ENCODE results near the gene DCP2. TPM values are rescaled to one million over a fixed set of nuclear protein-coding genes. Genes with fewer than 3 reads are reported as not detected.

The DCP2 gene
- total and polyA plus RNA-seq, 9 donors = 12.4 to 58.7 (median 40.6) TPM

DNA sequence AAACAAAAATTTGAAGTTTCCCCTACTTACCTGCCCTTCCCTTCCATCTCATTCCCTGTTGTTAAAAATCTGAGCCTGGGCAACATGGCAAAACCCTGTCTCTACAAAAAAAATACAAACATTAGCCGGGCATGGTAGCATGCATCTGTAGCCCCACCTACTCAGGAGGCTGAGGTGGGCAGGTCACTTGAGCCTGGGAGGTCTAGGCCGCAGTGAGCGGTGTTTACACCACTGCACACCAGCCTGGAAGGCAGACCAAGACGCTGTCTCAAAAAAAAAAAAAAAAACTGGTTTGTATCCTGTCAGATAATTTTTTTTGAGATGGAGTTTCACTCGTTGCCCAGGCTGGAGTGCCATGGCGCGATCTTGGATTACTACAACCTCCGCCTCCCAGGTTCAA lies 38.3 kb upstream of the DCP2 start:
- Histone ChIP-seq H3K4me1 (ENCODE audit: insufficient read depth) (no peaks in the 10 kb centered on the region), H3K27me3 (no peaks in the 10 kb centered on the region), H3K4me3 (no peak overlapping the region), H3K9me3 (no peaks in the 10 kb centered on the region), H3K27ac (no peak overlapping the region), H3K36me3 (no peaks in the 10 kb centered on the region)
- WGBS, 3 donors = 83 to 91% (median 87%) methylated on average over 8 of the region's 8 CpGs
- no peak for DNase-seq
- no peak for TF ChIP-seq EP300 (IDR thresholded peaks at IDR 0.05)
- TF ChIP-seq, protein P1, sequence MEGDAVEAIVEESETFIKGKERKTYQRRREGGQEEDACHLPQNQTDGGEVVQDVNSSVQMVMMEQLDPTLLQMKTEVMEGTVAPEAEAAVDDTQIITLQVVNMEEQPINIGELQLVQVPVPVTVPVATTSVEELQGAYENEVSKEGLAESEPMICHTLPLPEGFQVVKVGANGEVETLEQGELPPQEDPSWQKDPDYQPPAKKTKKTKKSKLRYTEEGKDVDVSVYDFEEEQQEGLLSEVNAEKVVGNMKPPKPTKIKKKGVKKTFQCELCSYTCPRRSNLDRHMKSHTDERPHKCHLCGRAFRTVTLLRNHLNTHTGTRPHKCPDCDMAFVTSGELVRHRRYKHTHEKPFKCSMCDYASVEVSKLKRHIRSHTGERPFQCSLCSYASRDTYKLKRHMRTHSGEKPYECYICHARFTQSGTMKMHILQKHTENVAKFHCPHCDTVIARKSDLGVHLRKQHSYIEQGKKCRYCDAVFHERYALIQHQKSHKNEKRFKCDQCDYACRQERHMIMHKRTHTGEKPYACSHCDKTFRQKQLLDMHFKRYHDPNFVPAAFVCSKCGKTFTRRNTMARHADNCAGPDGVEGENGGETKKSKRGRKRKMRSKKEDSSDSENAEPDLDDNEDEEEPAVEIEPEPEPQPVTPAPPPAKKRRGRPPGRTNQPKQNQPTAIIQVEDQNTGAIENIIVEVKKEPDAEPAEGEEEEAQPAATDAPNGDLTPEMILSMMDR (IDR thresholded peaks at IDR 0.05) = no peak
- intact Hi-C loops (cut with DNase I) = no loop called here

DNA sequence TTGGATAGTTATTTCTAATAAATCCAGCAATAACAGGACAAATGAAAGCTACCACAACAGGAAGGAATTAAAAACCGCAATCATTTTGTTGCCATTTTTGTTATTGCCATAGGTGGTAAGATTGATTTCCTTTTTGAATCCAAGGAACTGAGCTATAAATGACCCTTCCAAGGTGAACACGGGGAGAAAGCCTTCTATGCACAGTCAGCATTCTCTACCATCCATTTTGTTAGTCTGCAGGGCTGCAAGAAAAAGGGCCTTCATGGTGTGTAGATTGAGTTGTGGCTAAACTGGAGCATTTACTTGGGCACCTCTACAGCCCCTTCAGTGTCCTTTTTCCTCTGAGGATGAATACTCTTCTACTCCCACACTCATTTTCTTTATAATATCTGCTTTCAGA lies 35.9 kb upstream of the DCP2 start:
- Histone ChIP-seq H3K4me3 (no peak overlapping the region), H3K4me1 (ENCODE audit: insufficient read depth) (no peaks in the 10 kb centered on the region), H3K36me3 (no peaks in the 10 kb centered on the region), H3K27ac (no peak overlapping the region), H3K27me3 (no peaks in the 10 kb centered on the region), H3K9me3 (no peaks in the 10 kb centered on the region)
- TF ChIP-seq EP300 (IDR thresholded peaks at IDR 0.05) (no peak), POLR2A (IDR thresholded peaks at IDR 0.05) (no peak)
- TF ChIP-seq, protein P1 (IDR thresholded peaks at IDR 0.05) = no peak
- intact Hi-C loops (cut with DNase I) = no loop called here
- no peak for DNase-seq
- 75 to 83% (median 81%) methylated on average over 2 of the region's 2 CpGs for WGBS, 3 donors

DNA sequence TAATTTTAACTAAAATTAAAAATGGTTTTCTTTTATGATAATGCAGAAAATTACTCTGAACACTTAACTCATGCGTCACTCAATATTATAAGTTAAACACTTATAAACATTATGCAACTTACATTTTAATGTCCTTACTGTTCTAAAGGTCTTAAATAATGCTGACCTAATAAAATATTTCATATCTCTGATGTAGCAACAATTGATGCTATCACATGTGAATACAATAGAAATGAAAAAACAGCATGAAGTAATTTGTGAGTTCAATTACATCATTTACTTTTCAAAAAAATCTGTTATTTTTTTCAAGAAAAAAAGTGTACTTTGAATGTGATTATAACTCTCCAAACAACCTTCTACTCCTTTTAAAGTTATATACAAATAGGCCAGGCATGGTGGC lies 28.1 kb upstream of the DCP2 start:
- intact Hi-C loops (cut with DNase I) = no loop called here
- 92 to 98% (median 95%) methylated on average over 1 of the region's 1 CpG for WGBS, 3 donors

DNA sequence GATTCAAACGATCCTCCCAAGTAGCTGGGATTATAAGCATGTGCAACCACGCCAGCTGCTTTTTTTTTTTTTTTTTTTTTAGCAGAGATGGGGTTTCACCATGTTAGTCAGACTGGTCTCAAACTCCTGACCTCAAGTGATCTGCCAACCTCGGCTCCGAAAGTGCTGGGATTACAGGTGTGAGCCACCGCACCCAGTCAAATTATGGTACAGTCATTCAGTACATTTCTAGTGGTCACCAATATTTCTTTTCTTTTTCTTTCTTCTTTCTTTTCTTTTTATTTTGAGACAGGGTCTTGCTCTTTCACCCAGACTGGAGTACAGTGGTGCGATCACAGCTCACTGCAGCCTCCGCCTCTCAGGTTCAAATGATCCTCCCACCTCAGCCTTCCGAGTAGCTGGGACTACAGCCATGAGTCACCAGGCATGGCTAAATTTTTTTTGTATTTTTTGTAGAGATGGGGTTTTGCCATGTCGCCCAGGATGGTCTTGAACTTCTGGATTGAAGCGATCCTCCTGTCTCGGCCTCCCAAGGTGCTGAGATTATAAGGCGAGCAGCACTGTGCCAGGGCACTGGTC lies 25.4 kb upstream of the DCP2 start:
- TF ChIP-seq, protein P1 (IDR thresholded peaks at IDR 0.05) = no peak
- no peak for TF ChIP-seq EP300 (IDR thresholded peaks at IDR 0.05)
- TF ChIP-seq POLR2A (IDR thresholded peaks at IDR 0.05) = no peak
- no peaks in the 10 kb centered on the region for H3K9me3 ChIP-seq
- H3K27me3 ChIP-seq = no peaks in the 10 kb centered on the region
- H3K4me1 ChIP-seq (ENCODE audit: insufficient read depth) = no peaks in the 10 kb centered on the region
- 92 to 95% (median 94%) methylated on average over 12 of the region's 12 CpGs for WGBS, 3 donors
- no peaks in the 10 kb centered on the region for H3K36me3 ChIP-seq
- intact Hi-C loops (cut with DNase I) = no loop called here
- no peak for DNase-seq
- H3K27ac ChIP-seq = no peak overlapping the region
- no peak overlapping the region for H3K4me3 ChIP-seq

More for the DNA sequence above, 28.1 kb upstream of the DCP2 start:
- H3K36me3 ChIP-seq = no peaks in the 10 kb centered on the region
- TF ChIP-seq, protein P1 (IDR thresholded peaks at IDR 0.05) = no peak
- TF ChIP-seq POLR2A (IDR thresholded peaks at IDR 0.05) = no peak
- no peak for TF ChIP-seq EP300 (IDR thresholded peaks at IDR 0.05)
- H3K27ac ChIP-seq = no peak overlapping the region
- H3K27me3 ChIP-seq = no peaks in the 10 kb centered on the region
- no peaks in the 10 kb centered on the region for H3K9me3 ChIP-seq
- H3K4me1 ChIP-seq (ENCODE audit: insufficient read depth) = no peaks in the 10 kb centered on the region
- H3K4me3 ChIP-seq = no peak overlapping the region
- no peak for DNase-seq
